HG03139 (cell line): ENCODE results near the gene DIP2C.

Experiments
- ATAC-seq: cut with Tn5 transposase; IDR thresholded peaks from one replicate; pipeline ENCODE4 v1.9.1; 2021; ENCODE audit not compliant: unreplicated experiment

DIP2C gene

DNA sequence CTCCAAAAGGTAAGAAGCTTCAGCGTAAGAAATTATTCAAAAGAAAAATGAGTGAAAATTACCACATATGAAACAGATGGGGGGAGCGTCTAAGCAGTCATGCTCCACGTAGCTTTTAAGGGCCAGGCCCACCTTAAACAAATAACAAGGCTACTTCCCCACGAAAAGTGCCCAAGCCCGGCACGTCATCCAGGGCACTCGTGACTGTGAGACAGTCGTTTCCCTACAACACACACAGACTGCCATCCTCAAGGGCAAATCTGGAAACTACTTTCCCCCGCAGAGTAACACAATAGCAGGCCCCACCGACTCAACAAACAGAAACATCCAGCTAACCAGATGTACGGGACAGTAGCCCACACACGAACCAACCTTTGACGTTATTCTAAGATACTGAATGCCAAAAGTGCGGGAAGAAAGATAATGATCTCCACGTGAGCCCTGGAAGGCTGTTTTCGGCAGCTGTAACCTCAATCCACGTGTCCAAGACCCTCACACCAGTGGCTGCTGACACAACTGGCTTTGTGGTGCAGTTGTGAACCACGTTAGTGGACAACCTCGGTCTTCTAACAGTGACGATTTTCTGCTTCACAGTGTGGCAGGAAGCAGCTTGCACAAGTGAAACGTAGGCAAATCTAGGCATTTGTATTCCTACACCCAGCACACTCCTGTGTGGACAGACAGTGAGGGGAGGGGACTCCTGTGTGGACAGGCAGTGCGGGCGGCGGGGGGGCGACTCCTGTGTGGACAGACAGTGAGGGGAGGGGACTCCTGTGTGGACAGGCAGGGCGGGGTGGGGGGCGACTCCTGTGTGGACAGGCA lies 302.5 kb downstream of the DIP2C start:
- ATAC-seq: no peak

- no peak for ATAC-seq
These were observed 303.7 kb downstream of the DIP2C start for GRCh38 chr10:385571-386300.

DNA sequence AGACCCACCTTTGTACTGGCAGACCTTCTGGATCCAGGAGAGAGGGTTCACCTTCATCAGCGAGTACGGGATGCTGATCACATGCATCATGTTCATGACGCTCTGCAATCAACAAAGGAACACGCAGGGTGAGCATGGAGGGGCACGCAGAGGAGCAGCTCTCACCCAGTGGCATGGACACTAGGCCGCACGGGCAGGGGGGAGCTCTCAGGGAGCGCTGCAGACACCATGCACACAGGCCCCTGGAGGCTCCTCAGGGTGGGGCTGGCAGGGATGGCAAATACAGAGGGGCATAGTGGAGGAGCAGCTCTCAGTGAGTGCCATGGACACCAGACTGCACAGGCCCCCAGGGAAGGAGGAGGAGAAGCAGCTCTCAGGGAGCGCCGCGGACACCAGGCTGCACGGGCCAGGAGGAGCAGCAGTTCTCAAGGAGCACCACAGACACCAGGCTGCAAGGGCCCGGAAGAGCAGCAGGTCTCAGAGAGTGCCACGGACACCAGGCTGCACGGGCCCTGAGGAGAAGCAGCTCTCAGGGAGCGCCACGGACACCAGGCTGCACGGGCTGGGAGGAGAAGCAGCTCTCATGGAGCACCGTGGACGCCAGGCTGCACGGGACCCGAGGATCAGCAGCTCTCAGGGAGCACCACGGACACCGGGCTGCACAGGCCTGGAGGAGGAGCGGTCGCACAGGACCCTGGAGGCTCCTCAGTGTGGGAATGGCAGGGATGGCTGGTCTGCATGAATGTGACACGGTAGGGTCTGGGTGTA lies 304.7 kb downstream of the DIP2C start:
- ATAC-seq: no peak

- no peak for ATAC-seq
These were observed 305.9 kb downstream of the DIP2C start for GRCh38 chr10:383519-383918.

- ATAC-seq: no peak
These were observed 307.7 kb downstream of the DIP2C start for GRCh38 chr10:381805-382204.

DNA sequence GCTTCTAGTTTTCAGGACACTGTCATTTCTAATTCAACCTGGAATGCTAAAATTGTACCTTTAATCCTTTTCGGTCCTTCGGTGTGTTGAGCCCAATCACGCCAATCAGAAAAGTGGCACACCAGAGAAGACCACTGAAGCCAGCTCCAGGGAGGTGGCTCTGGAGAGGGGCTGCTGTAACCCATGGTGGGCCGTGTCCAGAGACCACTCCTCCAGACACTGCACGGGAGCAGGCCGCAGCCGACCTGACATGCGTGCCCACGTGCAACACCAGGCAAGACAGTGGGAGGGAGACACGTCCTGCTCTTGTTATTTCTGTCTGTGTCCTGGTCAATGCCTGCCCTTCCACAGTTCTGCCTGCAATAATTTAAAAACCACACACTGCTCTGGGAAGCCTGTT lies 308.1 kb downstream of the DIP2C start:
- ATAC-seq: no peak

- ATAC-seq: no peak
These were observed 309.0 kb downstream of the DIP2C start for GRCh38 chr10:380313-380940.

DNA sequence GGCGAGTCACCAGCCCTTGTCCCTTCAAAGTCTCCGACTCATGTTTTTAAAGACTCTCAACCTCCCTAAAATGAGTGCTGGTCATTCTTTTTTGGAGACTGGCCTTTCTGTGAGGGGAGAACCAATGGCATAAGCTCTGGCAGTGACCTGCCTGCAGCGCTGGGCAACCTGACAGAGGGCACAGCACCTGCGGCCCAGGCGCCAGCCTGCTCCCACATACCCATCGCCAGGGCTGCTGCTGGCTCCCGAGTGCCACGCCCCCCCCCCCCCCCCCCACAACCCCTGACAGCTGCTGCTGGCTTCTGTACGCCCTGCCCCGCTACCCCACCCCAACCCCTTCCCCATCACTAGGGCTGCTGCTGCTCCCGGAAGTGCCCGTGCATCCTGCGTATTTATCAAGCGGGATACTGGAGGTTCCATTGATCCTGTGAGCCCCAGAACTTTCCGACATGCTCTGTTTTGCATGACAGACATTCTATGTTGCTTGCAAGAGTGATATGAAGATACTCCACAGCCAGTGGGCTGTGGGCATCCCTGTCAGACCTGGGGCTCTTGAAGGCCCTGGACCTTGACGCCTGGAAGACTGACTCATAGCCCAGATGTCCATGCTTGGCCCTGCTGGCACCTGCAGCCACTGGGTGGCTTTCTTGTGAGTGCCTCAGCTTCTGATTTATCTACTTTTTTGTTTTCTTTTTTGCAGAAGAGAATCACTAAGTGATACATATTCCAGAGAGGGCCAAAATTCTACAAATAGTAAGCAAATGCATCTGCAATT lies 310.4 kb downstream of the DIP2C start:
- no peak for ATAC-seq

DNA sequence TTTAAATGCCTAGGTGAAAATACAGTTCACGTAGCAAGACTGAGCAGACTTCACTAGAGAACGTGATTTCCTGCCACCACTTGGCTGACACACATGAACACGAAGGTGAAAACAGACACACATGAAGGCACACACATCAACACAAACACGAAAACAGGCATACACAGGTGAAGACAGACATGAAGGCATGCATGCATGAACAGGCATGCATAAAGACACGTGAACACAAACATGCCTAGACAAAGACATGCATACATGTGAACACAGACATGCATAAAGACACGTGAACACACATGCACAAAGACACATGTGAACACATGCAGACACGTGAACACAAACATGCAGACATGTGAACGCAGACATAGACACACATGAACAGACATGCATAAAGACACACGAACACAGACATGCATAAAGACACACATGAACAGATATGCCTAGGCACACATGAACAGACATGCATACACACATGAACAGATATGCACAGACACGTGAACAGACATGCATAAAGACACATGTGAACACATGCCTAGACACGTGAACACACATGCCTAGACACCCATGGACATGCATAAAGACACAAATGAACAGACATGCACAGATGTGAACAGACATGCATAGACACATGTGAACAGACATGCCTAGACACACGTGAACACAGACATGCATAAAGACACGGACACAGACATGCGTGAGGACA lies 311.1 kb downstream of the DIP2C start:
- ATAC-seq: no peak

GRCh38 chr10:377228-377627 lies 312.2 kb downstream of the DIP2C start:
- no peak for ATAC-seq

- no peak for ATAC-seq
These were observed 313.5 kb downstream of the DIP2C start for GRCh38 chr10:375815-376505.

GRCh38 chr10:374354-374753 lies 315.1 kb downstream of the DIP2C start:
- ATAC-seq: no peak

DNA sequence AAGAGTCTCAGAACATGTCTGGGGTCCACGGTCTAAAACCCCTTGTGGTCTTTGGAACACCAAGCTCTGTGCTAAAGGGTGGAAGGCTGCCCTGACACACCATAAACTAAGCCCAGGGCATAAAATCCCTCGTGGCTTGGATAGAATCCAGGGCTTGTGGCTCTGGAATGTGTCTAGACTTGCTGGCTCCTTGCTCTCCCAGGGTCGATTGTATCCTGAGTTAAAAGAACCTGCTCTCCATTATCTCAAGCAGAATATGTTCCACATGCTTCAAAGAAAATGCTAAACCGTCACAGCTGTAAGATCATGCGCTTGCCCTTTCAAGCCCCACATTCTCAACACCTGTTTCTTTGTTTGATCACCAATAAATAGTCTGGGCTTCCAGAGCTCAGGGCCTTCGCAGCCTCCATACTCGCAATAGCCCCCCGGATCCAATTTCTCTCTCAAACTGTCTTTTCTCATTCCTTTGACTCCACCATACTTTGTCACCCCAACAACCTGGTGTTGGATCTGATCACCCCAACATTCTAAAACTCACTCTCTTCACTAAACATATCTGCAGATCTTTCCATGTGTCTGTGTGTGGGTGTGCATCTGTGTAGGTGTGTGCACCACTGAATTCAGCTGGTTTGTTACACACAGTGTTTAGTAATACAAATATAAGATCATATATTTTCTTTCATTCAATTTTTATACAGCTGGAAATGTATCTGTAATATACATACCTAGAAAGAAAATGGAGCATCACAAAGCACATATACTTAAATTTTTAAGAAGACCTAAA lies 315.8 kb downstream of the DIP2C start:
- no peak for ATAC-seq

- no peak for ATAC-seq
These were observed 316.5 kb downstream of the DIP2C start for GRCh38 chr10:373015-373414.

DNA sequence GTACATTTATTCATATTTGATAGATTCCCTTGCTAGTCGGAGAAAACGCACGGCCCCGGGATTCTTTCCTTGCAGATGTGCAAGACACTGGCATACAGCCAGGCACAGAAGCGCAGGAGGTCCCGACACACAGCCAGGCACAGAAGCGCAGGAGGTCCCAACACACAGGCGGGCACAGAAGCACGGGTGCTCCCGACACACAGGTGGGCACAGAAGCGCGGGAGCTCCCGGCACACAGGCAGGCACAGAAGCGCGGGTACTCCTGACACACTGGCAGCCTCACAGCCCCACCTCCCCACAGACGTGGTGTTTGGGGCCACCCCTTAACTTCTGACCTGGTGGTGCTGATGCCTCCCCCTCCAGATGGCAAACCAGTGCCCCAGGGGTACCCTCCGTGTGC lies 316.9 kb downstream of the DIP2C start:
- ATAC-seq: no peak

DNA sequence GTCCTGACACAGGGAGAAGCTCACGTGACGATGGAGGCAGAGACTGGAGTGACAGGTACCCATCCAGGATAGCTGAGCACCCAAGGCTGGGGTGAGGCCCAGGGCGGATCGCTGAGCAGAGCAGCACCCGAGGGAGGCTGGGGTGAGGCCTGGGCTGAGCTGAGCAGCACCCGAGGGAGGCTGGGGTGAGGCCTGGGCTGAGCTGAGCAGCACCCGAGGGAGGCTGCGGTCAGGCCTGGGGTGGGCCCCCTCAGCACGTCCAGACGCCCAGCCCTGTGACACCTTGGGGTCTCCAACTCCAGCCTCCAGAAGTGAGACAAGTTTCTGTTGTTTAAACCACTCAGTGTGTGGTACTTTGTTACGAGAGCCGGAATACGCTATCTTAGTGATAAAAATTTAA lies 318.0 kb downstream of the DIP2C start:
- no peak for ATAC-seq

GRCh38 chr10:370449-370825 lies 319.0 kb downstream of the DIP2C start:
- ATAC-seq: no peak

GRCh38 chr10:369684-370448 lies 319.6 kb downstream of the DIP2C start:
- ATAC-seq: no peak
